Stomach smooth muscle (tissue), 2 donors: ENCODE results near the gene GBX1.

Experiments used
- H3K27ac ChIP-seq: one replicate; pipeline ENCODE4 v1.7.0; 2013; ENCODE audit warnings: mild to moderate bottlenecking, low read length, inconsistent platforms
- H3K27me3 ChIP-seq, 2 donors: one replicate each; pipeline ENCODE4 v1.7.0; 2013; ENCODE audit warnings: low read length in 2 of 2; ENCODE audit not compliant: insufficient read depth in 2 of 2, control insufficient read depth in 1 of 2
- H3K36me3 ChIP-seq, 2 donors: one replicate each; pipeline ENCODE4 v1.7.0; 2013; ENCODE audit warnings: low read length in 2 of 2; ENCODE audit not compliant: control insufficient read depth in 2 of 2, insufficient read depth in 2 of 2
- H3K4me1 ChIP-seq: one replicate; pipeline ENCODE4 v1.7.0; 2013; ENCODE audit warnings: low read length; ENCODE audit not compliant: control insufficient read depth, insufficient read depth
- H3K4me3 ChIP-seq, 2 donors: one replicate each; pipeline ENCODE4 v1.7.0; 2013; ENCODE audit warnings: low read length in 2 of 2
- H3K9ac ChIP-seq, 2 donors: one replicate each; pipeline ENCODE4 v1.7.0; 2013; ENCODE audit warnings: low read length in 2 of 2, mild to moderate bottlenecking in 1 of 2
- H3K9me3 ChIP-seq, 2 donors: one replicate each; pipeline ENCODE4 v1.7.0; 2013; ENCODE audit warnings: low read length in 2 of 2; ENCODE audit not compliant: control insufficient read depth in 2 of 2
- donor health status: healthy.
- donor health status: Pancreatic carcinoma.

The GBX1 gene

GRCh38 chr7:151131224-151131591 is 36.3 kb downstream of the GBX1 start:
- Histone ChIP-seq H3K9me3 (no peaks in the 10 kb centered on the region), H3K4me1 (peaks cover 3% of the 10 kb centered on the region), H3K27ac (no peak overlapping the region), H3K36me3 (peaks cover 37 to 64% of the 10 kb centered on the region in 2 donors), H3K27me3 (no peaks in the 10 kb centered on the region), H3K9ac (no peak overlapping the region), H3K4me3 (no peak overlapping the region)

DNA sequence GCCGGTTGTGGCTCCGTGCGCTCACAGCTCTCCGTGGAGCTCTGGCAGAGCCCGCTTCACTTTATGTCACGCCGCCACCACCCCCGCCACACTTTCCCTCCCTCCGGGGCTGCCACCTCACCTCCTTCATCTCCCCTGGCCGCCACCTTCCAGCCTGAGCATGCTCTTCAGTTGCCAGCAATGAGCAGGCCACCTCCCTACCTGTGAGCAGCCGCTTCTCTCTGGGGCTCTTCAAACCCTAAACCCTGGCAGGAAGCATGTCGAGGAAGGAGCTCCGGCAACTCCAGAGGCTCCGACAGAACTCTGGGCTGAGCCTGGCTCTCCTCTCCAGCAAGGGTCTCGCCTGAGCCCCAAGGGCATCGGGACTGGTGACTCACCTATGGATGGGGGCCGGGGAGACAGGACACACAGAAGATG is 36.7 kb downstream of the GBX1 start:
- no peak overlapping the region for H3K9ac ChIP-seq
- no peaks in the 10 kb centered on the region for H3K9me3 ChIP-seq
- no peak overlapping the region for H3K27ac ChIP-seq
- H3K36me3 ChIP-seq: peaks cover 35 to 62% of the 10 kb centered on the region in 2 donors
- no peak overlapping the region for H3K4me3 ChIP-seq
- H3K27me3 ChIP-seq: no peaks in the 10 kb centered on the region
- H3K4me1 ChIP-seq: peaks cover 6% of the 10 kb centered on the region

DNA sequence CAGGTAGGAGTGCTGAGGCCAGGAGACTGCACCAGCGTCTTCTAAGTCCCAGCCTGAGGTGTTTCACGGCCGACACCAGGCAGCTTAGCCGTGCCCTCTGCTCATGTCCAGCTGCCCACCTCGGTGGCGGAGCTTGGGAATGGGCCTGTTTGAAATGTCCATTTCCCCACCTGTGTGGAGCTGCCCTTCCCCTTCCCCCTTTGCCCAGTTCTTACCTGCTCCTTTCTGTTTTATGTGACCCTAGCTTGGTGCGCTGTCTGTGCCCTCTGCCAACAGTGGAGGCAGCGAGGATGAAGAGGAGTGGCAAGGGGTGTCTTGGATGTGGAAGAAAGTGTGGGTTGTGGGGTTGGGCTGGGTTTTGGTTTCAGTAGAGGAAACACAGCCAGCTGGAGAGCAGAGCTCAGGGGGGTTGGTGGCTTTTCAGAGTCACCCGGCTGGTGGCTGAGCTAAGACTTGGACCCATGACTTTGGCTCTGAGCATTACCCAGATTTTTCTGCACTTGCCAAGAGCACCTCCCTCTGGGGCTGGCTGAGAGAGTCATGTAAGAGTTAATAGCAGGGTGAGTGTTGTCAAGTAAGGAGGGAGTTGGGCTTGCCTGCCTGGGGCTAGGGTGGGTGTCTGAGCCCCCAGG is 37.4 kb downstream of the GBX1 start:
- peaks cover 13% of the 10 kb centered on the region for H3K4me1 ChIP-seq
- no peak overlapping the region for H3K9ac ChIP-seq
- peaks cover 29 to 56% of the 10 kb centered on the region in 2 donors for H3K36me3 ChIP-seq

DNA sequence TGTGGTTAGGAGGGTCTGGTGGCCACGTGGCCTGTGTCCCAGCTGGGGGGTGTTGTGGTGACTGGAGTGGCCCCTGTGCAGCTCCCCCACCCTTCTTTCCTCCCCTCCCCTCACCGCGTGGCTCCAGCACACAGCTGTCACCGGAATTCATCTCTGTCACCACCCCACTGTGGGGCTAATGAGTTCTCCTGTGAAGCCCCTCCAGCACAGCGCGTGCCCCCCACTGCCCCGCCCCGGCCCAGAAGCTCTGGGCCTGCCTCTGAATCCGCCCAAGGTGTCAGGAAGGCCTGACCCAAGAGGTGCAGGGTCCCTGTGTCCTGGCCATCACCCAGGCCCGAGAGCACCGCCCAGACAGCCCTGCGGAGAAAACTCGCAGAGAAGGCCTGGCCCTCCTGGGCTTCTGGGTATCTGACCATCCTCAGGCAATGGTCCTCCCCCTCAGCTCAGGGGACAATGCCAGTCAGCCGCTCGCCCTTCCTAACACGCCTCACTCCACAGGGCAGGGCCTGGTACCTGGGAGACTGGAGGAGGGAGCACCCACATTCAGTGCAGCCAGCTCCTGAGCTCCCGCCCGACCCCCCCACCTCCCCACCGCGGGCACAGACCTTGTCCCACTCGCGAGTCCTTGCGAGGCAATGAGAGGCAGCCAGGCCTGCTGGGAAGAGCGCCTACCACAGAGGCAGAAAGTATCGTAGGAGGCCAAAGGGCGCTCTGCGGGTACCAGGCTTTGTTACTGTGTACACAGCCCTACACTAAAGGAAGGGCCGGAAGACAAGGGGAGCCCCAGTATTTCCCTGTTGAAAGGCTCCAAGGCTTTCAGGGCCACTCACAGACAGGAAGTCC is 38.2 kb downstream of the GBX1 start:
- H3K9ac ChIP-seq: no peak overlapping the region
- H3K9me3 ChIP-seq: no peaks in the 10 kb centered on the region
- H3K36me3 ChIP-seq: peaks cover 27 to 54% of the 10 kb centered on the region in 2 donors
- peaks cover 0 to 2% of the 10 kb centered on the region in 2 donors for H3K27me3 ChIP-seq
- peaks cover 16% of the 10 kb centered on the region for H3K4me1 ChIP-seq
- H3K4me3 ChIP-seq: no peak overlapping the region
- H3K27ac ChIP-seq: no peak overlapping the region

More for the DNA sequence above, 37.4 kb downstream of the GBX1 start:
- Histone ChIP-seq H3K27me3 (peaks cover 0 to 2% of the 10 kb centered on the region in 2 donors), H3K27ac (no peak overlapping the region), H3K4me3 (no peak overlapping the region), H3K9me3 (no peaks in the 10 kb centered on the region)

DNA sequence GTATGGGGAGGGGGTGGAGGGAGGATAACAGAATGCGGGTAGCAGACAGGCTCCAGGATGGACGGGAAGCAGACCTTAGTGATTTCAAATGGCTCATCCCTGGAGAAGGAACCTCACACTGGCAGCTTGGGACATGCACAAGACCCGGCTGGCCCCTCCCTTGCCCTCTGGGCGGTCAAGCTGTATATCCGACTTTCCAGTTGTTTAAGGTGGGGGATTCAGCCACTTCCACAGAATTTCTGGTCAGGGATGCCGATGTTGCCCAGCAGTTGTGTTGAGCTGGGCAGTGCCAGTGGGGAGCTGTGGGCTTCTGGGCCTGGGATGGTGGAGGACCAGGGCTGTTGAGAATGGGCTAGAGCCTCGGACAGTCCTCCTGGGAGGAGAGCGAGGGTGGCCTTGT is 38.8 kb downstream of the GBX1 start:
- H3K27me3 ChIP-seq: peaks cover 0 to 2% of the 10 kb centered on the region in 2 donors

GRCh38 chr7:151128144-151128543 is 39.4 kb downstream of the GBX1 start:
- Histone ChIP-seq H3K4me3 (no peak overlapping the region), H3K9ac (no peak overlapping the region), H3K9me3 (no peaks in the 10 kb centered on the region), H3K36me3 (peaks cover 27 to 53% of the 10 kb centered on the region in 2 donors), H3K27me3 (peaks cover 0 to 2% of the 10 kb centered on the region in 2 donors), H3K4me1 (peaks cover 22% of the 10 kb centered on the region), H3K27ac (no peak overlapping the region)

More for the DNA sequence above, 38.8 kb downstream of the GBX1 start:
- Histone ChIP-seq H3K4me1 (peaks cover 21% of the 10 kb centered on the region), H3K9me3 (no peaks in the 10 kb centered on the region), H3K9ac (no peak overlapping the region), H3K27ac (no peak overlapping the region), H3K4me3 (no peak overlapping the region), H3K36me3 (peaks cover 27 to 53% of the 10 kb centered on the region in 2 donors)

- no peaks in the 10 kb centered on the region for H3K9me3 ChIP-seq
- H3K36me3 ChIP-seq: peaks cover 21 to 44% of the 10 kb centered on the region in 2 donors
- no peak overlapping the region for H3K9ac ChIP-seq
- peaks cover 22% of the 10 kb centered on the region for H3K4me1 ChIP-seq
- peaks cover 0 to 2% of the 10 kb centered on the region in 2 donors for H3K27me3 ChIP-seq
- H3K27ac ChIP-seq: no peak overlapping the region
- no peak overlapping the region for H3K4me3 ChIP-seq
Measured at GRCh38 chr7:151126491-151127137, 40.9 kb downstream of the GBX1 start.

DNA sequence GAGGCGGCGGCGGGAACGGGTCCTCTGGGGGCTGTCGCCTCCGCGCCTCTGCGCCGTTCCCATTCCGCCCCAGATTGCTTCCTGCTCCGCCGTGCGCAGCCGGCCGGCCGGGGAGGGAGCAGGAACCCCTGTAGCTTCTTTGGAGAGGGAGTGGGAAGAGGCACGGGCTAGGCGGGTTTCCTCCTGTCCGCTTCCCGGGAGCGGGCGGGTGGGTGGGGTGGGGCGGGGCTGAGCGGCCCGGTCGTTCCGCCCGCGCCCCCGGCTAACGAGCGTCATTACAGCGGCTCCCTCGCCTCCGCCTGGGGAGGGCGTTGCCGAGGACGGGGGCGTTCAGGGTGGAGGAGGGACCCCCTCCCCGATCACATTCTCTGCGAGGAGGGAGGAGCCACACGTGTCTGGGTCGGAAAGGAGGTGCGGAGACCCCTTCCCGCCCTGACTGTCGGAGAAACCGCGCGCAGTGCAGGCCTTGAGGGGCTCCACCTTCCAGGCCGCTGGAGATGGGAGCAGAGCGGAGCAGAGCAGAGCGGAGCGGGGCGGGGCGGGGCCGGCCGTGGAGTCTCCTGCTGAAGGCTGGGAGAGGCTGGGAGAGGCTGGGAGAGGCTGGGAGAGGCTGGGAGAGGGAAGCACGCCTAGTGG is 41.5 kb downstream of the GBX1 start:
- peaks cover 21 to 50% of the 10 kb centered on the region in 2 donors for H3K36me3 ChIP-seq
- no peak overlapping the region for H3K27ac ChIP-seq
- H3K4me3 ChIP-seq: peak overlapping the region; percentile 19 to 67
- no peak overlapping the region for H3K9ac ChIP-seq
- peaks cover 22% of the 10 kb centered on the region for H3K4me1 ChIP-seq
- H3K27me3 ChIP-seq: peaks cover 0 to 2% of the 10 kb centered on the region in 2 donors
- H3K9me3 ChIP-seq: no peaks in the 10 kb centered on the region

- Histone ChIP-seq H3K27ac (no peak overlapping the region), H3K9ac (no peak overlapping the region), H3K36me3 (peaks cover 21 to 49% of the 10 kb centered on the region in 2 donors), H3K4me3 (peak overlapping the region; percentile 19 to 67), H3K4me1 (peaks cover 22% of the 10 kb centered on the region), H3K9me3 (no peaks in the 10 kb centered on the region), H3K27me3 (peaks cover 0 to 2% of the 10 kb centered on the region in 2 donors)
Measured at GRCh38 chr7:151125470-151125845, 42.0 kb downstream of the GBX1 start.

DNA sequence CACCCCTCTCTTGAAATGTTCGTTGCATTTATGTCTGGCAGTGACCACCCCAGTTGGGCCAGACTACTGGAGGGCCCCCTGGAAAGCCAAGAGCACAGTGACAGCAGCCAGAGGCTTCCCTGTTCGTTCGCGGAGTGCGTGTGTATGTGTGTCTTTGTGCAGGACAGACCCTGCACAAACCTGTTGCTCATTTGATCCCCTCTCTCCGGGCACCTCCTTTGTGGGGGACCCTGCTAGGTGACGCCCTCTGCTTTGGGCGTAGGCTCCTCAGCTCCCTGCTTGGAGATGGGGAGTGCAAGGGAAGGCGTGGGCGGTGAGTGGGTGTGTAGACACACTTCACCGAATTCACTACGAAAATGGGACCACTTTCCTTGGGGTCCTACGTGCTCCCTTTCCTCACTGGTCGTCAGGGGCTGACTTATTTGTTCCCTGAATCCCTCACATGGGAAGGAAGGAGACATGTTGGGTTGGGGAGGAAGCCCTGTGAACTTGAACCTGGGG is 42.5 kb downstream of the GBX1 start:
- H3K9me3 ChIP-seq: no peaks in the 10 kb centered on the region
- H3K27ac ChIP-seq: no peak overlapping the region
- peaks cover 20 to 48% of the 10 kb centered on the region in 2 donors for H3K36me3 ChIP-seq
- peaks cover 22% of the 10 kb centered on the region for H3K4me1 ChIP-seq
- H3K4me3 ChIP-seq: peak overlapping the region in 1 of 2 donors; percentile 67
- peaks cover 0 to 2% of the 10 kb centered on the region in 2 donors for H3K27me3 ChIP-seq
- H3K9ac ChIP-seq: no peak overlapping the region
